Middle frontal gyrus (tissue), 1 donor: Measurements from ENCODE around the gene PLXNA4.

Experiments
- DNase-seq: peaks from one replicate; pipeline ENCODE4 v3.0.0-alpha.2; 2015; ENCODE audit warnings: low spot score; ENCODE audit errors: extremely low spot score

PLXNA4 gene

DNA sequence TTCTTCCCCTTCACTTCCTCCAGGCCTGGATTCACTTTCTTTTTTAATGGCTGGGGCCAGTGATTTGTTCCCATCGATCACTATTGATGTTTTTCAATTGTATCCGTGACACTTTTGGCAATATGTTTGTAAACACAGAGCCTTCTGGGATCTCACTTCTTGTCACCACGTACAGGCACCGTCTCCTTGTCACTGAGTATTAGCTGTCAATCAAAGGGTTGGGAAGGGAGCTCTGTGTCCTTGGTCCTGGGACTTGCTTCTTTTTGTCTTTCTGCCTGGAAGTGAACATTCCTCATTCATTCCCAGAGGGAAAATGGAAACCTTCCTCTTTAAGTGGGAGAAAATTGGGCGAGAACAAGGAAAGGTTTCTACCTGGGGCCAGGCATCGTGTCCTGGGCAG lies 157.4 kb downstream of the PLXNA4 start:
- DNase-seq: no peak

DNA sequence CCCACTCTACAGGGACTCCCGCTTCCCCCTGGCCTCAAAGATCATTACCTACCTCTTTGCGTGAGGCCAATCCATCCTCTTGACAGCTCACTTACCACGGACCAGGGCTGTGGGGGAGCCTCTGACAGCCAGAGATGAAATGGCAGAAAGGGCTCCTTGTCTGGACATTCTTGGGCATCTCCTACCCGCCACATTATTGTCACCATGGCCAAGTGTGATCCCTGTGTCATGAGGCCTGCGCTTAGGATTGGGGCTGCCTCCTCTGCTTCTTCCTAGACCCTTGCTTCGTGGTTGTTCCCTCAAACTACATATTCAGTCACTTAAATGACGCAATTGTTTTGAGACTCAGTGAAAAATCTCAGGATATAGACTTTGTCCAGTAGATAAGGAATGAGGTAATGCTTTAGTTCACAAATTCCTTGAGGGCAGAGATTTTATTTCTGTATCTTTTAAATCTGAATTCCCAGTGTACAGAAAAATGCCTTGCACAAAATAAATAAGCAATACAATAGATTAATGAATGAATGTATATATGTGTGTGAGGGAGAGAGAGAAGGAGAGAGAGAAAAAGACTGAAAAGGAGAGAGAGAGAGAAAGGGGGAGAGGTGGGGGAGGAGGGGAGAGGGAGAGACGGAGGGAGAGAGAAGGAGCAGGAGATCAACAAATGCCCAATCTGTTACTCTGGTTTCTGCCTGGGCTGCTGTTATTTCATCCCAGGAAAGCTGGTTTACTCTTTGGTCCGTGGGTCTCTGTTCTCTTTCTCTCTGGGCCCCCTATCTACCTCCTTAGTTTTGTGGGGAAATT lies 159.0 kb downstream of the PLXNA4 start:
- no peak for DNase-seq

DNA sequence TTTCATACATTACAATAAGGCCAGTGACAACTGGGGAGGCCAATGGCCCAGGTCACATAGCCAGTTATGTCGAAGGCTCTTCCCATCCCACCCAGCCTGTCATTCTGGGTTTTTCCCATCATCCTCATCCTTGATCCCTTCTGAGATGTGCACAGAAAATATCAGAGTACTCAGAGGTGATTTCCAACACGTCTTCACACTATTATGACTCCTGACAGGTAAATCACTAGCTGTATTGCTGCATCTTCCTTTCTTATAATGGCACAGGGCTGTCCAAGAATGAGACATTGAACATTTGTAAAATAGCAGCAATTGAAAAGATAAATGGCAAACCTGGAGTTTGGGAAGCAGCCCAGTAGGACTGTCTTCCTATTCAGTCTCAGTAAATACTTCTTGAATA lies 159.9 kb downstream of the PLXNA4 start:
- no peak for DNase-seq

DNA sequence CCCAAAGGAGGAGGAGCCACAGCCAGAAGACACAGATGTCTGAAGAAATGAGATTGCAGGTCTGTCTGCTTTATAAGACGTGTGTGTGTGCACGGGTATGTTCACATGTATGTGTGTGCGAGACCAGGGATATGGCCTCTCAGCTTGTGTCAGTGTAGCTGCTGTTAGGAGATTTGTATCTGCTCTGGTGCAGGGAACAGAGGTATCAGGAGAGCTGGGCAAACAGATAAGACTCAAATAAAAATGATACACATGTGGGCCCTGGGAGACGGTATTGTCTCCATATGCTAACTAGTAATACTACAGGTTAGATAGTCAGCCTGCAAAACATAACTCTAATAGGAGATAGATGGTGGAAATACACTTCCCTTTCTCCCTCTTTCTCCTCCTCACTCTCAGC lies 161.0 kb downstream of the PLXNA4 start:
- no peak for DNase-seq

DNA sequence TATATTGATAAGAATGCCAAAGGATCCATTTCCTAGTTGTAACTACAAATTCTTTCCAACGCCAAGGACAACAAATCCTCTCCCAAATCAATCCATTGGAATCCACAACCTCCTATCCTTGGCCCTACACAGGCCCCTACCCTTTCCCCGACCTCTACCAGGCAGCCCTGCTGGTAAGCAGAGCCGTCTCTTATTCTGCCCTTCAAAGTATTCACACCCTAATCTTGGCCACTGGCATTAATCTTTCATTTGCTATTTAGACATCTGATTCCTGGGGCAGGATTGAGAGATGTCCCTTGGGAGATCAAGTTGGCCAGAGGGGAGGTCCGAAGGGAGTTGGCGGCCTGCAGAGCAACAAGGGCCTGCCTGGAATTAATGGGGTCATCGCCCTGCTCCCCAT lies 161.4 kb downstream of the PLXNA4 start:
- no peak for DNase-seq

DNA sequence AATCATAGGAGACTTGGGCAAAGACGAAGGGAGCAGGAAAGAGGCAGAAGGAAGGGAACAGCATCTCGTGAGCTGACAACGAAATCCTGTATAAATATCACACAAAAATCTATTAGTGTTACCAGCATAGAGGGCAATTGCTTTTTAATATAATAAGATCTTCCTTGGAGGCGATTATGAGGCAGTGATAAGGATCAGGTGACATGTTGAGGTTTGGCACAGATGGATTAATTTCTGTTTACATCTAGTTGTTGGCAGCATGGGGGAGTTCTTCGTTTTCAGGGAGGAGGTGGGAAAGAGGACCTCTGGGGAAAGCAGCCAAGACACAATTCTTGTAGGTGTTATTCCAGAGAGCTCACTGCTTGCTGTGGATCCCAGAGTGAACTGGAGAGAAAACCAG lies 163.8 kb downstream of the PLXNA4 start:
- no peak for DNase-seq

DNA sequence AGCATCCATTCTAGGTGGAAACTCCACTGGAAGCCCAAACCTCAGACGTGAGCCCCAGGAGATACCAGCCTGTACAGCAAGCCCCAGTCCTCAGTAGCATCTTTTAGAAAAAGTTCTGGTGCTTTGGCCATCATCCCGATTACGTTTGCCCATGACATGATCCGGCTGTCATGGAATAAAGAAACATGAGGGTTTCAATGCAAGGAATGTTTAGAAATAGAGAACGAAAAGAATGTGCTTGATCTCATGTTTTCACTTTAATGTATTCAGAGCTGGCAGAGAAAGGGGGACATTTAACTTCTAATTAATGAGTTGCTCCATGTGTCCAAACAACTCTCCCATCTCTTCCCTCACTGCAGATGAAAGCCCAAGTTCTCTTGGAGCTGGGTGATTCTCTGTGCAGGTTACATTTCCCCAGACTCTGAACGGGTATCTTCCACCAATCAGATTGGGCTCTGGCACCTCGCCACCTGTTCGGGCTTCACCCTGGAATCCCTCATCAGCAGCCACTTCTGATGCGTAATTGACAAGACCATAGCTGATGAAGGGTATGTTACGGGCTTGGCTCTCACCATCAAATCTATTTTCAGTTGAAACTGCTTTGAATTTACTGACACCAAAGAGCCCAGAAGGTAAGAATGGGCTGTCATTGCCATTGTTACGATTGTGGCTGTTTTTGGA lies 165.3 kb downstream of the PLXNA4 start:
- no peak for DNase-seq

DNA sequence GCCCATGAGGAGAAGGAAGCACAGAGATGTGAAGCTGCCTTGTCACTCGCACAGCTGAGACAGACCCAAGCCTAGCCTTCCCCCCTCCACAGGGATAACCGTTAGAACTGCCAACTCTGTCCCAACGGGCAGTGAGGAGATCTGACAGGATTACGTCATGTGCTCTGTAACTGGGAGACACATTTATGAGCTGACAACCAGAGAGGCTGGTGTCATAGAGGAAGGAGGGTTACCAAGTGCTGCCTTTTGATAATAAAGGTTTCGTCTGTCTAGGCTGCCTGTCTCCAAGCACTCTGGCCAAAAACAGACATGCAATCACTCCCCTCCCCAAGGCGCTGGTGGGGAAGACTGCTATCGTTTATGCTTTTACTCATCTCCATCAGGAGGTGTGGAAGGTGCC lies 165.9 kb downstream of the PLXNA4 start:
- no peak for DNase-seq

DNA sequence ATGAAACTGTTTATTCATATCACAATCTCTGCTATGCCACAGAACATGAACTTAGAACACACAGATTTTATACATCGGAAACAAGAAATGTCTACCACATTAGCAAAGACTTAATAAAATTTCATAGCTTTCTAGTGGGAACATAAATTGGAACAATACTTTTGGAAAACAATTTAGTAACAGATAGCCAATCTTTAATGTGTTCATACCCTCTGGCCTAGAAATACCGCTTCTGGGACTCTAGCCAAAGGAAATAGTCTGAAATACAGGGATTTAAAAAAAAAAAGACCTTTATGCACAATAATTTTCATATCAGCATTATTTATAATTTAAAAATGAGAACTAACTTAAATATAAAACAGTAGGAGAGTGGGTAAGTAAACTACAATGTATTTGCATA lies 168.5 kb downstream of the PLXNA4 start:
- DNase-seq: no peak

DNA sequence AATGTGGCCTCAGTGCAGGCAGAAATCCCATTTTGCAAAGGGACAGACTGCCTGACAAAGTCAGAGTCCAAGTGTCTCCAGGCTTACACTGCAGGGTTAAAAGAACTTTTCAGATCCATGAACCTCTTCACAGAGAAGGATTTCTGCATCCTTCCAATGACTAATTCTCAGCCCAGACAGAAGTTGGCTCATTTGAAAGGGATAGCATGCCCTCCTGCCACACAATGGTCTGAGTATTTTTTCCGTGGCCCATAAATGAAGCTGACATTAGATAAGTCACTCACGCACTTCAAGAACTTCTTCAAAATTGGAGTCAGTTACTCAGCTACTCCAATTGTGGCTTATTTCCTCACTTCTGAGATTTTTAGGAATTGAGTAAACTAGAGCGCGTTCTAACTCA lies 170.2 kb downstream of the PLXNA4 start:
- DNase-seq: no peak

DNA sequence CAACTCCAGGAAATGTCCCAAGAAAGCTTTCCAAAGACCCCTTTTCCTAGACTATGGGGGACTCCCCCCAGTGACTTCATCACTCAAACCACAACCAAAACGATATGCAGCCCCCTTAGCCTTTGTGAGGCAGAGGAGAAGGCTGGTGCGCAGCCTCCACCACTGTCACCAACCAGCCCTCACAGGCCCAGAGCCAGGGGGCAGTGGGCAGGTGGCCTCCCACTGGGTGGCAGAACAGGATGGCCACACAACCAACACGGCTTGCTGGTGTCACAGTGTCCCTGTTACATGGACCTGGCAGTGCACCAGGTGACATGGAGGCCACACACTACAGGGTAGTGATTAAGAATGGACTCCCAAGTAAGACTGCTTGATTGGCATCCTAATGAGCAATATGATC lies 172.0 kb downstream of the PLXNA4 start:
- DNase-seq: no peak

DNA sequence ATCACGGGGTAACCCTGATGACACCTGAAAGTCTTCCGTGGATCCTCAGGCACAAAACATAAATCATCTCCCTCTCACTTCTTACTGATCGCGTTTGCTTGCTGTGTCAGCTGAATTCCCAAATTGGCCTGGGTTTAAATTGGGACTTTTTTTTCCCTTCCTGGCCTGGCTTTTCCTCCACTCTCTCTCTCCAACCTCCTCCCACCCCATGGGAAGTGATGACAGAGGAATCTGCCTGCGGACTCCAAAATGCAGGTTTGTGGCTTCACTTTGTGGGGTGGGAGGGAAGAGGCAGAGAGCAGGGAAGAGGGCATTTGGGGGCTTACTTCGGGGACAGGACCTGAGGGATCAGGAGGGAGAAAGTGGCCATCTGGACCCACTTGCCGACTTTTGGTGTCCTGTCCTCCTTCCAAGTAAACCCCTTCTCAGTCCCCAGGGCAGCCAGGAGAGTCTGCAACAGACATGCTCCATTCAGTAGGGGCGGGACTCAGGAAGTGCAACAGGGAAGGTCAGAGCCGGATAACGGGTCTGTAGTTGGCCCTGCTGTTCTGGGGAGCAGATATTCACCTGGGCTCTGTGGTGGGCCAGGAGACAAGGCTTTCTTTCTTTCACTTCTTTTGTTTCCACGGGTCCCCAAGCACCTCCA lies 172.7 kb downstream of the PLXNA4 start:
- no peak for DNase-seq

DNA sequence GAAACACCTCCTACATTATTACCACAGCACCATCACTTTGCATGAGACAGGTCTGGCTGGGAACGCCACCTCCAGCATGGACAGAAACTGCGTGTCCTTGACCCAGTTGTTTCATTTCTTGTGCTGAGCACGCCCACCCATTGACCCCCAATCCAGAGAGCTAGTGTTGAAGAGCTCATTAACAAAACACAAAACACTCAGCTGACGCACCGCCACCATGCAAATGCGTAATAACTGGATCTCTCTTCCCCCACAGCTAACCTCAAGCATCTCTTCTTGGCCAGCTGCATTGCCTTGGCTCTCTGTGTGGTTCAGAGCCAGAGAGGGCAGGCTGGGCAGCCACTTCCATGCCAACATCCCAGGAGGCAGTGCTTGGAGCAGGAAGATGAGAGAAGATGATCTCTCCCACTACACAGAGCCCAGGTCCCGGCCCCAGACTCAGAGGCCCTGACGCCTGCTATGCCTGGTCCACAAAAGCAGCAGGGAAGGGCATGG lies 173.5 kb downstream of the PLXNA4 start:
- no peak for DNase-seq

DNA sequence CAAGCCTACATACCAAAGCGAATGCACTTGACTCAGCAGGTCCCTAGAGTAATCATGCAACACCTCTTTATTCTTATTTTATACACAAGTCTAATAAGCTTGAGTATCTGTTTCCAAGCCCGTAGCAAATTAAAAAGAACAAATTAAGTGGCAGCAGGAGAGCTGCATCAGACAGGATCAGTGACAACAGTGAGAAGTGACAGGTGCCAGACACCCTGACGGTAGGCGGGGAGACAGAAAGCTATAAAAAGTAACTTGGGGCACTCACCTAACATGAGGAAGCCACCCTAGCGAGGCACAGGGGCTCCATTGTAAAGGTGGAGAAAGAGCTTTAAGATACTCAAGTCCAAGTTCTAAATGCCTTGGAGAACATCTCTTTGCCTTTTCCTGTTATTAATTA lies 174.2 kb downstream of the PLXNA4 start:
- no peak for DNase-seq

DNA sequence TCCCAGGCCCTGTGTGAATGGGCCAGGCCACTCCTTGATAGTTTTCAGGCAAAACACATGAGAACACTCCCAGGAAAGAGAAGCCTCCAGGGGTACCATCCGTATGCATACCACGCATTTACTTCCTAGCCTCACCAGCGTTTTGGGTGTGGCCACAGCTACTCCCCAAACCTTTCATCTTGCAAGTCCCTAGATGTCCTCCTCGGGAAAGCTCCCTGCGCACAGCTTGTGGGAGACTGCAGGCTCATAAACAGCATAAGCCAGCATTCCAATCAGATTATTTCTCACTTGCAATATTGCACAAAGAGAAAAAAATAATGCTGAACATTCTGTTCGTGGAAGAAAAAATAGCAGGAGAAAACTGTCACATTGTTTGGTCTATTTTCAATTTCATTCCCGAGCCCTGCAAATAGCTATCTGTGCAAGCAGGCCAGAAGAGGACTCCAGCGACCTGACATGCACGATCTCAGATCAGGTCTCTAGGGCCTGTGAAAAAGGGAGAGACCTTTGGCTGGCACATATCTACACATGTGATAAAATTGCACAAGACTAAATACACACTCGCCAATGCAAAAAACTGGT lies 175.6 kb downstream of the PLXNA4 start:
- no peak for DNase-seq

DNA sequence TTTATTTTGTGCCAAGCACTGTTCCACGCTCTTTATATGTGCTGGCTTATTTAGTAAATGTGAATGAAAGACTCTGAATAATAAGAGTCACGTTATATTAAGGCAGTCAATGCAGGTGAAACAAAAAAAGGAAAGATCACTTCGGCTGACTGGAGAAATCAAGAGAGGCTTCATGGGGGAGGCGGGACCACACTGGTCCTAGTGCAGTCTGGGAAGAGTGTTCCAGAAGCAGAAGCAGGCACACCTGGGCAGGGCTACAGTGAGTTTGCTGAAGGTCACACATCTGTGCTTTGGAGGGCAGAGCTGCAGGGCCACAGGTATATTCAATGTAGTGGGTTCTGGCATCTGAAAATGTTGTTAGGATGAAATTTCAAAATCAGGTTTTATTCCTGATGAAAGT lies 176.9 kb downstream of the PLXNA4 start:
- DNase-seq: no peak

DNA sequence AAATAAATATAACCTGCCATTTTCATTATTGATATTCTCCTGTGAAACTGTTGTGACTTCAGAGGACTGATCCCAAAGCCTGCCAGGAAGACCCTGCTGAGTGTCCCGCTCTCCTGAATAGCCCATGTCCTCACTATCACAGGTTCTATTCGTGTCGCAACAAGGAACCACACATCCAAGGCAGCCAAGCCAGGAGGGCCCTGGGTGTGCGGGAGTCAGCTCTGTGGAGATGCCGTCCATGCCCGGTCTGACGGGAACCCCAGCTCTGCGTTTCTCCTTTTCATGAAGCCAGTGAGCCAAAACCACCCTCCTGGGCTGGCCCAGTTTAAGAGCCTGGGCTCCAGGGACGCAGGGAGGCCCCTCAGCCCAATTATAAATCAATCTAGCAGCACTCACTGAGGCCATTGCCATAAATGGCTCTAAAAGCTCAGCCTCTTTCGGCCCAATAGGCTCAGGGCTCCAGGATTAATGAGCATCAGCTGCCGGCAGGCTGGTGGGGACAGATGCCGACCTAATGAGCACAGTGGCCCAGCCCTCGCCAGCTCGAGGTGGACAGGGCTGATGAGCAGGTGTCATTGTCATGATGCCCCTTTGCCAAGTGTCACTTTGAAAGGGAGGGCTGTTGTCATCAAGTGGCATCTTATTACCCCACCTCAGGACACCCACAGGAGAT lies 177.9 kb downstream of the PLXNA4 start:
- DNase-seq: no peak

DNA sequence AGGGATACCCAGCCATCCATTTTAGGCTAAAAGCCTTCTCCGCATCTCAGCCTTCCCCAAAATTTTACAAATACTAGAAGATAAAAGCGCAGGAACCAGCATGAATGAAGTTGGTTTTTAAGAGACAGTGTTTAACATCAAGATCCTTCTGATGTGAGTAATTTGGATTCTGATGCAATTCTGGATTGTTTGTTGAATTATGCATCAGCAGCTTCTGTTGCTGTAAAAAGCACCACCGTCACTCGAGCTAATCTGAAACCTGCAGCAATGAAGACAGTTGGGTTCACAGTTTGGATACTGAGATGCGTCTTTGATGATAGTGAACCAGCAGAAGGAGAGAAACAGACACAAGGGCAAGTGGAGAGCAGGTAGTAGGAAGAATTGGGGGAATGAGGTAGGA lies 179.2 kb downstream of the PLXNA4 start:
- DNase-seq: no peak

DNA sequence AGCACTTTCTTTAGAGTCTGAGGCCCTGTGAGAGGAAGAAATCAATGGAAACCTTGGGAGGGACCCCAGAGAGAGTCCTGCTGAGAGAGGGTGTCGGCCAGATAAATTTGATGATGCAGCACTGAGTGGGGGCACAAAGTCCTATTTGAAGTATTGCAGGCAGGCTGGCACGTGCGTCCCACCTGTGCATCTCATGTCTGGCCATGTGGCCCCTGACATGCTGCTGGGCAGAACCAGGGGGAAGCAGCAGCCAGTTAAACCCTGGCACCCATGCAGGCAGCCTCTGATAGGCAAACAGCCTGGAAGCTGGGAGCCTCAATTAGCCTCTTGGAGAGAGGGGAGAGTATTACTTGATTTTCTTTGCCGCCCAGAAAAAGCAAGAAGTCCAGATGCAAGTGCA lies 180.9 kb downstream of the PLXNA4 start:
- DNase-seq: no peak

DNA sequence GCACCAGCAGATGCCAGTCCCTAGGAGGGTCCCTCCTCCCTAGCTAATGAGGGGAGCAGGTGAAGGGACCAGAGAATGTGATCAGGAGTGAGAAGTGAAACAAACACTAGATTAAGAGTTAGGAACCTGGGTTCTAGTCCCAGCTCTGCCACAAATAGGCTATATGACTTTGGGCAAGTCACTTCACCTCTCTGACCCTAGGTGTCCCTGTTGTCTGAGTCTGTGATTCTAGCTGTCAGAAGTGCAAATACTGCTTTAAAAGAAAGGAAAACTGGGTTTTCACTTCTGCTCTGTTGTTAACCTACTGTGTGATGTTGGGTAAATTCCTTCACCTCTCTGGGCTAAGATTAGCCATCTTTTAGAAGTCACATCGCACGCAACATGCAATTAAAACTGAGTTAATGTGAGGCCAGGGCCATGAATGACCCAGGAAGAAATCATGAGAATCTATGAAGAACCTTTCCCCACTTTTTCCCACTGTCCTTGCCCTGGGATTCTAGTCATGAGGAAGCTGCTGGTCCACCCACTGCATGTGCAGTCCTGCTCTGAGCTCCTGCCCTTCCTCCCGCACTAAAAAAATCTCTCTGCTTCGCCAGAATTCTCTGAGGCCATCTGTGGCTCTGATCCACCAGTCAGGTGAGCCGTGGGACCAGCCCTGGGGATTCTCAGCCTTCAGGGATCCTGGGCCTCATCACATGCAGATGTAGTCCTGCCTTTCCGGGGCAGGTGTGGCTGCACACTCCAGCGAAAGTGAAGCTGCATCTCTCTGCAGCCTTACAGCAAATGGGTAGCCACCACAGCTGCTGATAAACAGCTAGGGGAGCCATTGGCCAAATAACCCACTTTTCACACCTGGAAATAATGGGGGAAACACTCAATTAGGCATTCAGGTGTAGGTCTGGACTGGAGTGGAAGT lies 181.7 kb downstream of the PLXNA4 start:
- no peak for DNase-seq
